HG03469 (cell line): ENCODE data around the gene BRD3OS.

Source experiments
- ATAC-seq: cut with Tn5 transposase; IDR thresholded peaks from one replicate; pipeline ENCODE4 v1.9.1; 2021; ENCODE audit warnings: mild to moderate bottlenecking, moderate library complexity, moderate number of reproducible peaks; ENCODE audit not compliant: unreplicated experiment

BRD3OS gene

DNA sequence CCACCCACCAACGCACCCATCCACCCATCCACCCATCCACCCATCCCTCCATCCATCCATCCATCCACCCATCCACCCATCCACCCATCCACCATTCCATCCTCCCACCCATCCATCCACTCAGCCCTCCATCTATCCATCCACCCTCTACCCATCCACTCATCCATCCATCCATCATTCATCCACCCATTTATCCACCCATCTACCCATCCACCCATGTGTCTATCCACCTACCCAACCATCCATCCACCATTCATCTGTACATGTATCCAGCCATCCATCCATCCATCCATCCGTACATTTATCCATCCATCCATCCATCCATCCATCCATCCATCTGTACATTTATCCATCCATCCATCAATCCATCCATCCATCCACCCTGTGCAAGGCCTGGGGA lies 22.0 kb upstream of the BRD3OS start:
- no peak for ATAC-seq

DNA sequence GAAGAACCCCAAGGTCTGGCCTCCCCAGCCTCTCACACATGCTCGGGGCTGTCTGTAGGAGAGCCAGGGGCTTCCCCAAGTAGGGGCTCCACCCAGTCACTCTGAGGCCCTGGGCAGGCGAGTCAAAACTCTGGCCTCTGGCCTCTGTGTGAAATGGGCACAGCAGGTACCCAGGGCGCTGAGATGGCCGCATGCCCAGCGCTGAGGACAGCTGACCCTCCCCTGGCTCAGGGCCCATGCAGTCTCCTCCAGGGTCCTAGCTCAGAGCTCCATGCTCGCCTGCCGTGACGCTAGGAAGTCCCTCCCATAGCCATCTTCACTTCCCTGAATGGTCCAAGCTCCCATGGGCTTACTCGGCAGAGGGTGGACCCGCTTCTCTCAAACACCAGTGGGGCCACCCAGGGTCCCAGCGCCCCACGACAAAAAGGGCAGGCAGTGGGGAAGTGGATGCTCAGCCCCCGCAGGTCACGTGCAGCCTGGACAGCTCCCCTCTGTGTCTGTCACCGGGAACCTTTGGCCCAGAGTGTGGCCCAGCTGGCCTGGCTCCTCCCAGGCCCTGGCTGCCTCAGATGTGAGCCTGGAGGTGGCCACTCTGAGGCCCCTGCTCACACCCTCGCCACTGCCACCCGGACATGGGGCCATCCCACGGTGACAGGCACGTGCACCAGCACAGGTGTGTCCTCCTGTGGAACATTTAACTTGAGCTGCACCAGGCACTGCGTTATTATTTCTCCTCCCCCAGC lies 21.0 kb upstream of the BRD3OS start:
- no peak for ATAC-seq

DNA sequence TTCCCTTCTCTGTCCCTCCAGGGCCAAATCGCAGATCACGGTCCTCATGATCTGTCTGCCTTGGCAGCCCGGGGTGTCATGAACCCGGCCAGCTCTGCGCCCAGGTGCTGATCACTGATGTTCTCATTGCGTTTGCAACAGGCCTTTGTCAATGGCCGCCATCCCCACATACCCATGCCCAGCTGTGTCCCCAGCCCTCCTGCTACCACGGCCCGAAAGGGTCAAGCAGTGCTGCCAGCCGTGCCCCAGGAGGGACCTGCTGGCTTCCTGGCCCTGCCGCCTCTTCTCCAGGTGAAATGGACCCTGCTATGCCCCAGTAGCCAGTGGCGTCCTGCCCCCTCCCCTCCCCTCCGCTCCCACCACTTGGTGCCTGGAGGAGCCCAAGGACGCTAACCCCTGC lies 20.4 kb upstream of the BRD3OS start:
- ATAC-seq: no peak

DNA sequence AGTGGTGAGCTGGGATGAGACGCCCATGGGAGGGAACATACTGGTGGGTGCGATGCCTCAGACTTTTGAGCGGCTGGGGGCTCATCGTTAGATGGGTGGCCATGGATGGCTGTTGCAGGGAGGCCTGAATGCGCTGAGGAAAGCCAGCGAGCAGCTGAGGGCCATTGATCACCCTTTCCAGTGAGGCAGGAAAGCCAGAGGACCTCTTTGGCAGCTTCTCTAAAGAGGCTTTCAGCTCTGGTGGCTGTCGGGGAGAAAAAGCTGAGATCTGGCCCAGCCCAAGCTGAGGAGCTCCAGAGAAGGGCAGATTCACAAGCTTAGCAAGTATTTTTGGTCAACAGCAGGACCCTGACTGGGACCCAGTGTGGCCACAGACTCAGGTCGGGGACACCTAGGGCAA lies 19.9 kb upstream of the BRD3OS start:
- ATAC-seq: no peak

DNA sequence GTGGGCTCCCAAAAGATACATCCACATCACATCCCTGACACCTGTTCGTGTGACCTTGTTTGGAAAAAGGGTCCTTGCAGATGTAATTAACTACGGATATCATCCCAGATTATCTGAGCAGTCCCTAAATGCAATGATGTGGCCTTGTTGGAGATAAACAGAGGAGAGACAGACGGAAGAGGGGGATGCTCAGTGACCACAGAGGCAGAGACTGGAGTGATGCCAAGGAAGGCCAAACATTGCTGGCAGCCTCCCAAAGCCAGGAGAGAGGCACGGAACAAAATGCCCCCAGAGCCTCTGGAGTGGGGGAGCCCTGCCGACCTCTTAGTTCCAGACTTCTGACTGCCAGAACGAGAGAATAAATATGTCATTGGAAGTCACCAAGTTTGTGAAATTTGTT lies 18.1 kb upstream of the BRD3OS start:
- ATAC-seq: no peak

DNA sequence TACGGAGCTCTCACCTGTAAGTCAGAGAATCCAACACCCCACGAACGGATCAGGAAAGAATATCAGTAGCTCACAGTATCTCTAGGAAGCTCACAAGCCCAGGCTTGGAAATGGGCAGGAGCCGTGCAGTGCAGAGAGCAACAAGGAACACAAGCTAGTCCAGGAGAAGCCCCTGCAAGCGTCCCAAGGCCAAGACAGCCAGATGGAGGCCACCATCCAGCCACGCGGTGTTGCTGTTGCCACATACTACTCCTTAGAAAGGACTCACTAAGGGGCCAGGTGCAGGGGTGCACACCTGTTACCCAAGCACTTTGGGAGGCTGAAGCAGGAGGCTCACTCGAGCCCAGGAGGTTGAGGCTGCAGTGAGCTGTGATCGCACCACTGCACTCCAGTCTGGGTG lies 17.7 kb upstream of the BRD3OS start:
- no peak for ATAC-seq

DNA sequence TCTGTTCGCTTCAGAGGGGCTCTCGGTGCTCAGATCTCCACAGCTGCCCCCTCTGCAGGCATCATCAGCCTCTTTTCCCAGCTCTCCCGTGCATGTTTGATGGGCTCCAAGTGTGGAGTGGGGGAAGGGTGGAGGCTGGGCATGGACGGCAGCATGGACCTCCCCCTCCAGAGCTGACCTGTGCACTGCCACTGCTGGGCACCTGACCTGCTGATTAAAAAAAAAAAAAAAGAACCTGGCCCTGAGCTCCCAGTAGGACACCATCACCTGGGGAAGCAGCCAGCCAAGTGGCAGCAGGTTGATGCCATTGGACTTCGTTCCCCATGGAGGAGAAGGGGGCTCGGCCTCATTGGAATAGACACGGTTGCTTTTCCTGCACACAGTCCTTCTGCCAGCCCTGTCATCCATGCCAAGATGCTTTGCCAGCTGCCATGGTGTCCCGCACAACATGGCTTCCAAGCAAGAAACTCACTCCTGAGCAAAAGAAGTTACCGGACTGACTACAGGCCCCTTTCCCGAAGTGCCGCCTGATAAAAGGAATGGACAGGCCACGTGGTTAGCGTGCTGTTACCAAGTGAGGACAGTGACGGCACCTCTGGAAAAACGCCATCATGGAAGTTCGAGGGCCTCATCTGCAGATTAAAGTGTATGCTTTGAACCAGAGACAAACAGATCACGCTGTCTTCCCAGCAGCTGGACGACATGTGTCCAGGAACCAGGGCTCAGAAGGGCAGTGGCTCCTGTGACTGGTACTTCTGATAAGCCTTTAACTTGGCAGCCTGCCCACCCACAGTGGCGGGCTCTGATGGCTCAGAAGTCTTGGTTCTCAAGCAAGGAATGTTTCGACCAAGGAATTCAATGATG lies 14.7 kb upstream of the BRD3OS start:
- ATAC-seq: no peak

DNA sequence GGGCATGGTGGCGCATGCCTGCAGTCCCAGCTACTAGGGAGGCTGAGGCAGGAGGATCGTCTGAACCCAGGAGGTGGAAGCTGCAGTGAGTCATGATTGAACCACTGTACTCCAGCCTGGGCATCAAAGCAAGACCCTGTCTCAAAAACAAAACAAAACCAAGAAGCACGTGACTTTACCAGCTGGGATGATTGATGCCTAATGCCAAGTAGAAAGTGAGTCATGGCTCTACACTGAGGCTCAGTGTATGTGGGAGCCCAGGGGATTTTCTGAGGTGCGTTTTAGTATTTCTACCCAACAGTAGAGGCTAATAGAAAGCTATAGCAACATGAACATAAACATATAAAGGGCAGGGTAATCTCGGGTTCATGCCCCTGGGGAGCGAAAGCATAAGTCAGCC lies 13.9 kb upstream of the BRD3OS start:
- ATAC-seq: no peak

DNA sequence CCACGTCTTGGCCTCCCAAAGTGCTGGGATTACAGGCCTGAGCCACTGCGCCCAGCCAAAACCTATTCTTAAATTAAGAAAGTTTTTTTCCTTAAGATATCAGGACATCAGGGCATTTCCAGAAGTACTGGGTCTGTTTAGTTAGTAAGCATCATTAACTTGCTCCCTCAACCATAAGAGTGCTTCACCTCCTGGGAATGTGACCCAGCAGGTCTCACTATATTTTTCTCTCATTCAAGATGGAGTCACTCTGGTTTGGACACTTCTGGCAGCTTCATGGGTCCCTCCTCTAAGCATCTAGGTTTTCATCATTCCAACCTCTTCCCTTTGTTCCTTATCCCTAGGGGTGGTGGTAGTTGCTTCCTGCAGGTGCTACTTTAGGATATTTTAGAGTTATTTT lies 10.3 kb upstream of the BRD3OS start:
- no peak for ATAC-seq

DNA sequence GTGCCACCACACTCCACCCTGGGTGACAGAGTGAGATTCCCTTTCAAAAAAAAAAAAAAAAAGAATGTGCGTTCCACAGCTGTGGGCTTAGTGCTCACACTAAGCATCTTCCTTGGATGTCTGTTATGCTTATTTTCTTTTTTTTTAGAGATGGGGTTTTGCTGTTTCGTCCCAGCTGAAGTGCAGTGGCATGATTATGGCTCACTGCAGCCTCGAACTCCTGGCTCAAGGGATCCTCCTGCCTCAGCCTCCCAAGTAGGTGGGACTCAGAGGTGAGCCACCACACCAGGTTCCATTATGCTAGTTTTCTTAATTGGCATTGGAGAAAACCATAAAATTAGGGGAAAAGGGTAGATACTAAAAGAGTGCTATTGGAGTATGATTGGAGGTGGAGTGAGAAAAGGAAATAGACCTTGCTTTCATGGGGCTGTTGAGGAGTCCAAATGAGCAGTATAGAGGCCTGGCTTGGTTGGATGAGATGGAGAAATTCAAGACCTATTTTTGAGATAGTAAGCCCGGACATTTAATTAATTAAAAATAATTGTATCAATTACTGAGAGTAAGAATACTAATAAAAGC lies 978 bp upstream of the BRD3OS start:
- no peak for ATAC-seq

DNA sequence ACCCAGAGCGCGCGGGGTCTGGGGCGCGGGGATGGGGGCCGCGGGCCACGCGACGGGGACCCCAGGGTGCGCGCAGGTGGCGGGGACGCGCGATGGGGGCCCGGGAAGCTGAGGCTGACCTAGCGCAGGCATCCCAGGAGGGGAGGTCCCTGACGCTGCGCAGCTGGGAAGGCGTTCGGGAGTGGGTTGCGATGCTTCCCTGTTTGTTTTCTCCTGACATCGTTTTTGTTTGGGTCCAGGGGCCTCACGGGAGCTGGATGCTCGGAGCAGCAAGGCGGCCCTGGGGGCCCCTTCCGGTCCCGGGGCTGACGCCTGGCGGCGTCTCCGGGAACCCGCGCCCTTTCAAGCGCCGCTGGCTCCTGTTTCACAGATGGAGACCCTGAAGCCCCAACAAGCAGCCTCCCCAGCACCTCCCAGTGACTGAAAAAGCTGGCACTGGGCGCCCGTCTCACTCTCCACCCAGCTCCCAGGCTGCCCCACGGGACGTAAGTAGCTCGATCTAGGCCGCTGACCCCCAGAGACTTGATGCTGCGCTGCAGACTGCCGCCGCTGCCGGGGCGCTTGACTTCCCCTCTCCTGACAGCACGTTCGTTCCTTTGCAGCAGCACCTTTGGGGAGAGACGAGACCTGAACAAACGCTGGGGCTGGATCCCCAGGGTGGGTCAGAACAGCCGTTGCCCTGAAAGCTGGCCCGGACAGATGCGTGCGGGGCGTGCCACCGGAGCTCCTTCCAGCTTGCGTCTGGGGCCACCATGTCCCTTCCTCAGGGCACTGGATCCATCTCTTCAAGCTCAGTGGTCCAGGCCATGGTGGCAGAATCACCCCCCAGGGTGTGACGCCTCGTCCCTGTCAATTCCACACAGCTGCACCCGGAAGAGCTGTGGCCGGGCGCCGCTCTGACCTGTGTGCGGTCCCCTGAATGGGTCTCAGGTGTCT lies 593 bp downstream of the BRD3OS start:
- ATAC-seq: peak; percentile 28

DNA sequence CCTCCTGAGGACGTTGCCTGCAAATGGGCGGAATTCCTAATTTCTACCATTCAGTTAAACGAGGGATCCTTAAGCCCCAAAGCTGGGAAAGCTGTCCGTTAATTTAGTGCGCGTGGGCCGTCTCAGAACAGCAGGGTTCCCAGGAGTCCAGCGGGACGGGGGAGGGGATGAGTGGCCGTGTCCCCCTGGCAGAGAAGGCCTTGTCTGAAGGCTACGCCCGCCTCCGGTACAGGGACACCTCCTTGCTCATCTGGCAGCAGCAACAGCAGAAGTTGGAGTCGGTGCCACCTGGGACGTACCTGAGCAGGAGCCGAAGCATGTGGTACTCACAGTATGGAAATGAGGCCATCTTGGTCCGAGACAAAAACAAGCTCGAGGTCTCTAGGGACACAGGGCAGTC lies 1.3 kb downstream of the BRD3OS start:
- ATAC-seq: no peak

DNA sequence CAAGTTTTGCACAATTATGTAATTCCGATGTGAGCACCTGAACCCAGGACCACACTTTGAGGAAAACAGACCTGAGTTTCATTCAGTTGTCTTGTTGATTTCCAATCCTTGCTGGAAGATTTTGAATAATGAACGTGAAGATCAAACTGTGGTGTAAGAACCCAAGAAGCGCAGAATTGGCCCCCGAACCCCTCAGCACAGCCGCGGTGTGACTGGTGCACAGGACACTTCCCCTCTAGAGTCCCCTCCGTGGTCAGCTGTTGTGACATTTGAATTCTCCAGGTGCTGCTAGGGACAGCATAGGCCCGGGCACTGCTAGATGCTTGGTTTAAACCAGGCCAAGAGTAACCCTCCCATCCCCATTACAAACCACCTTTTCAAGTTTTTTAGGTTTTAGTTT lies 1.7 kb downstream of the BRD3OS start:
- no peak for ATAC-seq

DNA sequence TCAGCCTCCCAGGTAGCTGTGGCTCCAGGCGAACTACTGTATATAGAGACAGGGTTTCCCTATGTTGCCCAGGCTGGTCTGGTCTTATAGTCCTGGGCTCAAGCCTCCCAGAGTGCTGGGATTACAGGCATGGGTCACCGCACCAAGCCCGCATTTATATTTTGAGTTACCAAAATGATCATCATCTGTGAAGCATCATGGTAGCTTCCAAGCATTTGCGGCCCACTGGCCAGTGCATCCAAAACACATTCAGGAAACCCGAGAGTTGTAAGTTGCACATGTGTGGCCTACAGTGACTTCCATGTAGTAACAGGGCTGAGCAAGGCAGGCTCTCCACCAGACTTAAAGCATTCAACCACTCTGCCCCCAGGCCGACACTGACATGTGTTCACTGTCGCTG lies 2.3 kb downstream of the BRD3OS start:
- ATAC-seq: no peak

DNA sequence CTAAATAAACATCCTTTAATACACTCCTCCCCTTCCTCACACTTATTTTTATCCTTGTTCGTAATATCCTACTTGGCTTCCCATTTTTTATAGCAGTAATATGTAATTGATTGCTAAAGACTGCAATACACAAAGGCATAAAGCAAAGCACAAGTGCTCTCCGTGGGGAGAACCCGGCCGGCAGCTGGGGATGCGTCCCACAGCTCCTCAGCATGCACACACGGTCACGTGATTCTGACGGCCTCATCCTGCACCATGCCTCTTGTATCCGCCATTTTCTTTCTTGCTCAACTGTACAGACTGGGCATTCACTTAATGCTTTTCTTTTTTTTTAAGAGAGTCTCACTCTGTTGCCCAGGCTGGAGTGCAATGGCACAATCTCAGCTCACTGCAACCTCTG lies 2.8 kb downstream of the BRD3OS start:
- no peak for ATAC-seq

DNA sequence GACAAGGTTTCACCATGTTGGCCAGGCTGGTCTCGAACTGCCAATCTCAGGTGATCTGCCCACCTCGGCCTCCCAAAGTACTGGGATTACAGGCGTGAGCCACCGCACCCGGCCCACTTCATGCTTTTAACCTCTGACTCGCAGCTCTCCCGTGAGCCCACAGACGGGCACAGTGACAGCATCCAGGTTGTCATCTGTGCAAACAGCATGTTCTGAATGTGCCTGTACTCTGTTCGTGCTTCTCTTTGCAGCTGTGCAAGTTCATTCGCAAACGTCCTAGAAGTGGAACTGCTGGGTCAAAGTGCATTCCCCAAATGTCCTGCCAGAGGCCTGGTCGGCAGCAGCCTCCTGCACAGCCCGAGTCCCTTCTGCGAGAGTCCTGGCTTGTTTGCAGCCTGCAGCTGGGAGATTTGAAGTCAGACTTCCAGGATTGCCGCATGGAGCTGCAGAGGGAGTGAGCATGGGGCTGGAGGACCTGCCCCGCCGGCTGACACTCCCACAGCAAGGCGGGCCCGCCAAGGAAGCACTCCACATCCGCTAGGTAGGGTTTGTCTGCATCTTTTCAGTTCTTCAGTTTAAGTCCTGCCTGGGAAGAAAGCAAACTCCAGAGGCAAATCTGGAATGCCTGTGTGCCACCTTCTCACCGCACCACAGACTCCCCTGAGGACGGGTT lies 3.4 kb downstream of the BRD3OS start:
- no peak for ATAC-seq

DNA sequence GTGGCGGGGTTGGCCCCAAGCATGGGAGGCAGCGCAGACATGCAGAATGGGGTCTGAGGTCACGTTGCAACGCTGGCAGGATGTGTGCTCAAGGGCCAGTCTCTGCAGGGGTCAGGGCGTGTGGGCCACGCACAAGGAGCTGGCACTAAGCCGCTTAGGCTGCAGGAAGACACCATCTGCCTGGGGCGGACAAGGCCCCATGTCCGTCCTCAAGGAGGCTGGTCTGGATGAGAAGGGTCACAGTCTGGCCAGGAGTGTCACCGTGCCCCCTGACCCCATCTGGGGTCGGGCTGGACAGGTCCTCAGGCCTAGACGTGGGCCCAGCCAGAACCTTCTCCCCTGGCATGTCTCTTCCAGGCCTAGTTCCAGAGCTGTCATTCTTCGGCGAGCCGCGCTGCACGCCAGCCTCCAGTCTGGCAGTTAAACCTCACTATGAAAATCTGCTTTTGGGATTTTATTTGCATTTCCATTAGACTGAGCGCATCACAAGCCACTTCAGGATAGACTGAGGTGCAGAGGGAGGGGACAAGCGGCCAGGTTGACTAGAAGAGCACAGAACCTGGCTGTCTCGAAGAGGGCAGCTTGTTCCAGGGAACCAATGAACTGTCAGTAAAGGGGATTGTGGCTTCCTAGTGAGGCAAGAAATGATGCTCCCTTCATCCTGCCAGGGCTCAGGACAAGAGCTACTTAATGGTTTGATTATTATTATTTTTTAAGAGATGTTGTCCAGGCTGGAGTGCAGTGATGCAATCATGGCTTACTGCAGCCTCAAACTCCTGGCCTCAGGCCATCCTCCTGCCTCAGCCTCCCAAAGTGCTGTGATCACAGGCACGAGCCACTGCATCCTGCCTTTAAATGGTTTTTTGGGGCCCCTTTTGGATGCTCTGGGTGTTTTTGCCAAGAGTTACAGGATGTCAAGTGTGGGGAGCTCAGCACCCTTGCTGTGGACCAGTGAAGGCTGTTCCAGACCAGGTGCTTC lies 4.3 kb downstream of the BRD3OS start:
- no peak for ATAC-seq

DNA sequence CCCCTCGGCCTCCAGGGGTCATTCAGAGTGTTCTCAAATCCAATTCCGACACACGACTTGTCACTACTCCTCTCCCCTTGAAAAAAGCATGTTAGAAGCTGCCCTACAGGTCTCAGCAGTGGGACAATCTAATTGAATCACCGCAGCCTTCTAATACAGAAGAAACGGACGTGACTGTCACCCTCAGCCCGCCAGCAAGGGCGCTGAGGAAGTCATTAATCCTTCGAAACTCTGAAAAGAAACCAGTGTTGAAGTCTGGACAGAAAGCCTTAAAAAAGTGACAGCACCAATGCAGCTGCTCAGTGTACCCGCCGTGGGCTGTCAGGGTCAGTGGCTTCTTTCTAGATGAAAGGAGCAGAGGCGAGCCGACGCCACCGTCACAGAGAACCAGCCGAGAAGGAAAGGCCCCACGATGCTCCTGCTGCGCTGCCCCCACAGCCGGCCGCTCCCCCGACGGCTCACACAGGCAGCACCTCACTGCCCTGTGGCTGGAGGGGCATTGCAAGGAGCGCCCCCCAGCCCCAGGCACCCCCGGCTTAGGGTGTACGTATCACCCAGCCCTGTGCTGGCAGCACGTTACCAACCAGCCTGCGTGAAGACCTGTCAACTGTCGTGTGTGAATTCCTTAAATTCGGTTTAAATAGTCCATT lies 5.7 kb downstream of the BRD3OS start:
- no peak for ATAC-seq

DNA sequence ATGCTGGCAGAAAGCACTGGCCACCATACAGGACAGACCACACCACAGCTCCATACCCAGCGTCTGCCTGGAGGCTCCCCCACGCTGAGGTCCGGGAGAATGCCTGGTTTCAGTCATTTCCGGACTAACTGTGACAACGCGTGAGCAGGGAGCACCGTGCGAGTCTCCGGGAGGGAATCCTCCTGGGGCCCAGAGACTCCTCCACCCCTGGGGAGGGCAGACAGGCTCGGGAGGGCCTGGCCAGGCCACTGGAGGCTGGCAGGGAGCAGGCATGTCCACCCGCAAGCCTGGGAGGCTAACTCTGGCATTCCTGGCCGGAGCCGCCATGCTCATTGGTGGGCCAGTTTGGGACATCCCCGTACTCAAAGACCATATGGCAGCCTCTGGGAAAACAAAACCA lies 6.5 kb downstream of the BRD3OS start:
- no peak for ATAC-seq
